ENCODE measurements around the gene DUSP19. TPM values are rescaled to one million over a fixed set of nuclear protein-coding genes. Genes with fewer than 3 reads are reported as not detected.

The DUSP19 gene
- total and polyA plus RNA-seq, 2 of the 13 experiments (the other 11 are each of a cell fraction or from before 2014, with no cell fraction given), result 1.3 to 1.9 TPM

DNA sequence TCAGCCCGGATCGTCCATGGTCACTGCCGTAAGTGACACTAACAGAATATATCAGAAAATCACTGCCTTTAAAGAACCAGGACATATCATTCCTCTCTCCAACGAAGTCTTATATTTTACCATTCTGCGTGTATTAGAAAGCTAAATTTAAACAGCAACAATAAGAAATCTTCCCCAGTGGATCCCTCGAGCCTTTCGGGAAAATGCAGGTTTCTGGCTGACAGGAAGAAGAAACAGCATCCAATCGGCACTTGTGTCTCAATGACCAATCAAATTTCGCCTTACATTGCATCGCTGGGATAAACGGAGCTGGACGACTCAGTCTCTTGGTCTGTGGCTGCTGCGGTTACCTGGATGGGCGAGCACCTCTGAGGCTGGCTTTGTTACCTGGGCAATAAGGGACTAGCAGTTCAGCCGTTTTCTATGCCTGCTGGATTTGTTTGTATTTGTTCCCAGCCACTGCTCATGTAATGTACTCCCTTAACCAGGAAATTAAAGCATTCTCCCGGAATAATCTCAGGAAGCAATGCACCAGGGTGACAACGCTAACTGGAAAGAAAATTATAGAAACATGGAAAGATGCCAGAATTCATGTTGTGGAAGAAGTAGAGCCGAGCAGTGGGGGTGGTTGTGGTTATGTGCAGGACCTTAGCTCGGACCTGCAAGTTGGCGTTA lies at the start of gene DUSP19 (continued):
- TF ChIP-seq, protein P1, sequence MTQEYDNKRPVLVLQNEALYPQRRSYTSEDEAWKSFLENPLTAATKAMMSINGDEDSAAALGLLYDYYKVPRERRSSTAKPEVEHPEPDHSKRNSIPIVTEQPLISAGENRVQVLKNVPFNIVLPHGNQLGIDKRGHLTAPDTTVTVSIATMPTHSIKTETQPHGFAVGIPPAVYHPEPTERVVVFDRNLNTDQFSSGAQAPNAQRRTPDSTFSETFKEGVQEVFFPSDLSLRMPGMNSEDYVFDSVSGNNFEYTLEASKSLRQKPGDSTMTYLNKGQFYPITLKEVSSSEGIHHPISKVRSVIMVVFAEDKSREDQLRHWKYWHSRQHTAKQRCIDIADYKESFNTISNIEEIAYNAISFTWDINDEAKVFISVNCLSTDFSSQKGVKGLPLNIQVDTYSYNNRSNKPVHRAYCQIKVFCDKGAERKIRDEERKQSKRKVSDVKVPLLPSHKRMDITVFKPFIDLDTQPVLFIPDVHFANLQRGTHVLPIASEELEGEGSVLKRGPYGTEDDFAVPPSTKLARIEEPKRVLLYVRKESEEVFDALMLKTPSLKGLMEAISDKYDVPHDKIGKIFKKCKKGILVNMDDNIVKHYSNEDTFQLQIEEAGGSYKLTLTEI (CRISPR knock-in tag; conservative IDR thresholded peaks at IDR 0.05), result no peak
- TF ChIP-seq ZNF644 (CRISPR knock-in tag; IDR thresholded peaks at IDR 0.05; ENCODE audit: low read depth), result no peak
- TF ChIP-seq ZBTB8A (CRISPR knock-in tag; IDR thresholded peaks at IDR 0.05; ENCODE audit: borderline replicate concordance, low read depth), result no peak
- TF ChIP-seq CCDC6 (CRISPR knock-in tag; IDR thresholded peaks at IDR 0.05), result peak; percentile 77; the same call in 1 of the 2 replicates
- no peak for TF ChIP-seq ZNF703 (CRISPR knock-in tag; IDR thresholded peaks at IDR 0.05; ENCODE audit: borderline replicate concordance)
- TF ChIP-seq SP140L (CRISPR knock-in tag; IDR thresholded peaks at IDR 0.05; ENCODE audit: borderline replicate concordance), result no peak
- no peak for TF ChIP-seq ATRX (CRISPR knock-in tag; IDR thresholded peaks at IDR 0.05; ENCODE audit: borderline replicate concordance)
- no peak for TF ChIP-seq ZNF34 (CRISPR knock-in tag; IDR thresholded peaks at IDR 0.05; ENCODE audit: borderline replicate concordance)
- no peak for TF ChIP-seq FLYWCH1 (CRISPR knock-in tag; IDR thresholded peaks at IDR 0.05)
- TF ChIP-seq MXD4 (CRISPR knock-in tag; IDR thresholded peaks at IDR 0.05), result no peak
- no peak for TF ChIP-seq ZNF224 (CRISPR knock-in tag; IDR thresholded peaks at IDR 0.05)
- TF ChIP-seq, protein P2, sequence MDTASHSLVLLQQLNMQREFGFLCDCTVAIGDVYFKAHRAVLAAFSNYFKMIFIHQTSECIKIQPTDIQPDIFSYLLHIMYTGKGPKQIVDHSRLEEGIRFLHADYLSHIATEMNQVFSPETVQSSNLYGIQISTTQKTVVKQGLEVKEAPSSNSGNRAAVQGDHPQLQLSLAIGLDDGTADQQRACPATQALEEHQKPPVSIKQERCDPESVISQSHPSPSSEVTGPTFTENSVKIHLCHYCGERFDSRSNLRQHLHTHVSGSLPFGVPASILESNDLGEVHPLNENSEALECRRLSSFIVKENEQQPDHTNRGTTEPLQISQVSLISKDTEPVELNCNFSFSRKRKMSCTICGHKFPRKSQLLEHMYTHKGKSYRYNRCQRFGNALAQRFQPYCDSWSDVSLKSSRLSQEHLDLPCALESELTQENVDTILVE (CRISPR knock-in tag; IDR thresholded peaks at IDR 0.05), result peak; percentile 53; the same call in 1 of the 2 replicates
- no peak for TF ChIP-seq GTF3A (CRISPR knock-in tag; conservative IDR thresholded peaks at IDR 0.05)
- TF ChIP-seq, protein P3, sequence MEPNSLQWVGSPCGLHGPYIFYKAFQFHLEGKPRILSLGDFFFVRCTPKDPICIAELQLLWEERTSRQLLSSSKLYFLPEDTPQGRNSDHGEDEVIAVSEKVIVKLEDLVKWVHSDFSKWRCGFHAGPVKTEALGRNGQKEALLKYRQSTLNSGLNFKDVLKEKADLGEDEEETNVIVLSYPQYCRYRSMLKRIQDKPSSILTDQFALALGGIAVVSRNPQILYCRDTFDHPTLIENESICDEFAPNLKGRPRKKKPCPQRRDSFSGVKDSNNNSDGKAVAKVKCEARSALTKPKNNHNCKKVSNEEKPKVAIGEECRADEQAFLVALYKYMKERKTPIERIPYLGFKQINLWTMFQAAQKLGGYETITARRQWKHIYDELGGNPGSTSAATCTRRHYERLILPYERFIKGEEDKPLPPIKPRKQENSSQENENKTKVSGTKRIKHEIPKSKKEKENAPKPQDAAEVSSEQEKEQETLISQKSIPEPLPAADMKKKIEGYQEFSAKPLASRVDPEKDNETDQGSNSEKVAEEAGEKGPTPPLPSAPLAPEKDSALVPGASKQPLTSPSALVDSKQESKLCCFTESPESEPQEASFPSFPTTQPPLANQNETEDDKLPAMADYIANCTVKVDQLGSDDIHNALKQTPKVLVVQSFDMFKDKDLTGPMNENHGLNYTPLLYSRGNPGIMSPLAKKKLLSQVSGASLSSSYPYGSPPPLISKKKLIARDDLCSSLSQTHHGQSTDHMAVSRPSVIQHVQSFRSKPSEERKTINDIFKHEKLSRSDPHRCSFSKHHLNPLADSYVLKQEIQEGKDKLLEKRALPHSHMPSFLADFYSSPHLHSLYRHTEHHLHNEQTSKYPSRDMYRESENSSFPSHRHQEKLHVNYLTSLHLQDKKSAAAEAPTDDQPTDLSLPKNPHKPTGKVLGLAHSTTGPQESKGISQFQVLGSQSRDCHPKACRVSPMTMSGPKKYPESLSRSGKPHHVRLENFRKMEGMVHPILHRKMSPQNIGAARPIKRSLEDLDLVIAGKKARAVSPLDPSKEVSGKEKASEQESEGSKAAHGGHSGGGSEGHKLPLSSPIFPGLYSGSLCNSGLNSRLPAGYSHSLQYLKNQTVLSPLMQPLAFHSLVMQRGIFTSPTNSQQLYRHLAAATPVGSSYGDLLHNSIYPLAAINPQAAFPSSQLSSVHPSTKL (CRISPR knock-in tag; IDR thresholded peaks at IDR 0.05), result peak; percentile 65; the same call in 1 of the 2 replicates
- TF ChIP-seq DR1 (CRISPR knock-in tag; IDR thresholded peaks at IDR 0.05), result no peak
- TF ChIP-seq SCMH1 (CRISPR knock-in tag; IDR thresholded peaks at IDR 0.05; ENCODE audit: borderline replicate concordance), result no peak
- no peak for TF ChIP-seq SP5 (CRISPR knock-in tag; IDR thresholded peaks at IDR 0.05; ENCODE audit: borderline replicate concordance, low read depth)
- TF ChIP-seq SOX13 (IDR thresholded peaks at IDR 0.05), result no peak
- TF ChIP-seq SOX13 (CRISPR knock-in tag; conservative IDR thresholded peaks at IDR 0.05 in 1 of 2, IDR thresholded peaks at IDR 0.05 in 1 of 2), result peak in 1 of 2 experiments; percentile 14; a peak in 1 of 4 replicates
- TF ChIP-seq, protein P4, sequence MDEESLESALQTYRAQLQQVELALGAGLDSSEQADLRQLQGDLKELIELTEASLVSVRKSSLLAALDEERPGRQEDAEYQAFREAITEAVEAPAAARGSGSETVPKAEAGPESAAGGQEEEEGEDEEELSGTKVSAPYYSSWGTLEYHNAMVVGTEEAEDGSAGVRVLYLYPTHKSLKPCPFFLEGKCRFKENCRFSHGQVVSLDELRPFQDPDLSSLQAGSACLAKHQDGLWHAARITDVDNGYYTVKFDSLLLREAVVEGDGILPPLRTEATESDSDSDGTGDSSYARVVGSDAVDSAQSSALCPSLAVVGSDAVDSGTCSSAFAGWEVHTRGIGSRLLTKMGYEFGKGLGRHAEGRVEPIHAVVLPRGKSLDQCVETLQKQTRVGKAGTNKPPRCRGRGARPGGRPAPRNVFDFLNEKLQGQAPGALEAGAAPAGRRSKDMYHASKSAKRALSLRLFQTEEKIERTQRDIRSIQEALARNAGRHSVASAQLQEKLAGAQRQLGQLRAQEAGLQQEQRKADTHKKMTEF (CRISPR knock-in tag; IDR thresholded peaks at IDR 0.05), result peak; percentile 73; the same call in 1 of the 2 replicates
- TF ChIP-seq ZNF282 (IDR thresholded peaks at IDR 0.05; ENCODE audit: partially characterized antibody), result no peak
- TF ChIP-seq HNRNPK (IDR thresholded peaks at IDR 0.05; ENCODE audit: low read depth, low read length, poor library complexity, severe bottlenecking), result no peak
